ENCODE results near the gene ADGRV1. TPM values are rescaled to one million over a fixed set of nuclear protein-coding genes. Genes with fewer than 3 reads are reported as not detected.

ADGRV1 gene
- total RNA-seq, 2 donors from 2014 or later: 97.6 to 117 TPM

DNA sequence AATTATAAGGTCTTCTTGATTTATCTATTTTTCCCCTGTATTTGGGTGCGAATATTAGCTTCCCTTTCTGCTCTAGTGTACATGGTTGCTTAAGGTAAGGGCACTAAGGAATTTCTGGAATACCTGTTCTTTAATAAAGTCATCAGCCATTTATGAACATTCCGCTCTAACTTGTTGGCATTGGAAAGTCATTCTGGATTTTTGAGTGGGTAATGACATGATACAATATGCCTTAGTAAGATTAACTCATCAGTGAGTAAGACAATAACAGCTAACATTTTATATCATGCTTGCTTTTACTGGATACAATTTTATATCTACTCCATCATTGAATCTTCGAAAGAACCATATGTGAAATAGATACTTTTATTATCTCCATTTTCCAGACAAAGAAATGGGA, 628.4 kb downstream of the ADGRV1 start:
- H3K9me3 ChIP-seq (ENCODE audit: control insufficient read depth, low read length): no peaks in the 10 kb centered on the region
- no peak overlapping the region for H3K27ac ChIP-seq (ENCODE audit: low read depth, low read length)
- no peak overlapping the region for H3K4me3 ChIP-seq (ENCODE audit: low read length)
- no peak for DNase-seq
- no peaks in the 10 kb centered on the region for H3K27me3 ChIP-seq (ENCODE audit: control insufficient read depth, insufficient read depth, low read length, poor library complexity, severe bottlenecking)
- TF ChIP-seq CTCF (conservative IDR thresholded peaks at IDR 0.05): no peak
- H3K4me3 Mint-ChIP-seq: no peak overlapping the region
- no peak overlapping the region for H3K27ac Mint-ChIP-seq
- H3K36me3 ChIP-seq (ENCODE audit: control insufficient read depth, insufficient read depth, low read length): no peaks in the 10 kb centered on the region
- H3K4me1 ChIP-seq (ENCODE audit: control insufficient read depth, insufficient read depth, low read length): no peaks in the 10 kb centered on the region
- no peak overlapping the region for H3K9ac ChIP-seq (ENCODE audit: extremely low read depth, low read length, poor library complexity, severe bottlenecking)
- H3K4me1 Mint-ChIP-seq: peaks cover 9% of the 10 kb centered on the region
- no peaks in the 10 kb centered on the region for H3K27me3 Mint-ChIP-seq (ENCODE audit: insufficient read depth)
- WGBS, 2 experiments (ENCODE audit: insufficient coverage in 1 of 2, insufficient read length in 1 of 2): 95 to 100% methylated on average over 2 to 3 of the region's 3 CpGs
- H3K9me3 Mint-ChIP-seq: no peaks in the 10 kb centered on the region
- H3K36me3 Mint-ChIP-seq (ENCODE audit: low read depth): no peaks in the 10 kb centered on the region

GRCh38 chr5:91188755-91189154, 630.2 kb downstream of the ADGRV1 start:
- DNase-seq: no peak
- no peak overlapping the region for H3K4me3 ChIP-seq (ENCODE audit: low read length)
- H3K4me1 ChIP-seq (ENCODE audit: control insufficient read depth, insufficient read depth, low read length): no peaks in the 10 kb centered on the region
- H3K27me3 ChIP-seq (ENCODE audit: control insufficient read depth, insufficient read depth, low read length, poor library complexity, severe bottlenecking): no peaks in the 10 kb centered on the region
- H3K27ac ChIP-seq (ENCODE audit: low read depth, low read length): no peak overlapping the region
- no peaks in the 10 kb centered on the region for H3K27me3 Mint-ChIP-seq (ENCODE audit: insufficient read depth)
- WGBS, 2 experiments (ENCODE audit: insufficient coverage in 1 of 2, insufficient read length in 1 of 2): 83% methylated on average over 1 of the region's 1 CpG; no CpG with 5 or more reads in 1 of the 2 experiments
- H3K36me3 ChIP-seq (ENCODE audit: control insufficient read depth, insufficient read depth, low read length): no peaks in the 10 kb centered on the region
- no peak overlapping the region for H3K4me3 Mint-ChIP-seq
- no peak overlapping the region for H3K9ac ChIP-seq (ENCODE audit: extremely low read depth, low read length, poor library complexity, severe bottlenecking)
- H3K27ac Mint-ChIP-seq: no peak overlapping the region
- peaks cover 6% of the 10 kb centered on the region for H3K4me1 Mint-ChIP-seq
- H3K9me3 Mint-ChIP-seq: no peaks in the 10 kb centered on the region
- H3K9me3 ChIP-seq (ENCODE audit: control insufficient read depth, low read length): no peaks in the 10 kb centered on the region
- no peak for TF ChIP-seq CTCF (conservative IDR thresholded peaks at IDR 0.05)
- H3K36me3 Mint-ChIP-seq (ENCODE audit: low read depth): no peaks in the 10 kb centered on the region

DNA sequence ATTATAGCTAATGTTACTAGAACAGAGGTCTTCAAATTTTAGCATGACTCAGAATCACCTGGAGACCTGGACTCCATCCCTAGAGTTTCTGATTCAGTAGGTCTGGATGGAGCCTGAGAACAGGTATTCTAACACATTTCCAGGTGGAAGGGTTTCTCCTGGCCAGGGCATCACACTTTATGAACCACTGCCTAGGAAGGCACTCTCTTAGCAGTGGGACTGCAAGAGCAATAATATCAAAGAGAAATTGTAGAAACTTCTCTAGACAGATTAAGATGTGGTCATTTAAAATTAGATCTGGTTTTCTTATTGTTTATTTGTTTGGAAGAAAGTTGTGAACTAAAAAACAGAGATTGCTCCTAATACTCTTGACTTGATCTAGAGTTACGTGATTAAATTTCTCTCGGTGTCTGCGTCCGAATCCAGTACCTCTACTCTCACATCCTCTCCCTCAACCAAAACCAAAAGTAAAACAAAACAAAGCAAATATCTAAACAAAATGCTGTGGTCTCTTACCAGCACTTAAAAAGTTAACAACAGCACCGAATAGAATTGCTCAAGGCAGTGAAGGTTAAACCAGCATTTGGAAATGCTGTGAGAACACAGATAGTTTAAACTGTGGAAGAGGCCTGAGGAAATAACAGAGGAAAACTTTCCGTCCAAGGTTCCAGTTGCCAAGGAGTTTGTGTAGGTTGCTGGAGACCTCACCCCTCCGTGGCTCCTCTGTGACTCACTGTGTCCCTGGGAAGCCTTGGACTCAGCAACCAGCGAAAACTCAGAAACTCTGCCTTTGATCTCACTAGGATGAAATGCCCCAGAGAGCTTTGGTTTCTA, 631.1 kb downstream of the ADGRV1 start:
- Mint-ChIP-seq H3K9me3 (no peaks in the 10 kb centered on the region), H3K4me3 (no peak overlapping the region), H3K27me3 (ENCODE audit: insufficient read depth) (no peaks in the 10 kb centered on the region), H3K36me3 (ENCODE audit: low read depth) (no peaks in the 10 kb centered on the region), H3K4me1 (peaks cover 6% of the 10 kb centered on the region), H3K27ac (no peak overlapping the region)
- peak; percentile 49 for DNase-seq
- Histone ChIP-seq H3K27ac (ENCODE audit: low read depth, low read length) (no peak overlapping the region), H3K9ac (ENCODE audit: extremely low read depth, low read length, poor library complexity, severe bottlenecking) (no peak overlapping the region), H3K4me1 (ENCODE audit: control insufficient read depth, insufficient read depth, low read length) (no peaks in the 10 kb centered on the region), H3K27me3 (ENCODE audit: control insufficient read depth, insufficient read depth, low read length, poor library complexity, severe bottlenecking) (no peaks in the 10 kb centered on the region), H3K9me3 (ENCODE audit: control insufficient read depth, low read length) (no peaks in the 10 kb centered on the region), H3K36me3 (ENCODE audit: control insufficient read depth, insufficient read depth, low read length) (no peaks in the 10 kb centered on the region), H3K4me3 (ENCODE audit: low read length) (no peak overlapping the region)
- WGBS, 2 experiments (ENCODE audit: insufficient coverage in 1 of 2, insufficient read length in 1 of 2): 67 to 84% methylated on average over 6 to 8 of the region's 8 CpGs
- no peak for TF ChIP-seq CTCF (conservative IDR thresholded peaks at IDR 0.05)

Measured in endodermal cell (in vitro differentiated cells).